K562 (cell line): ENCODE measurements around the gene MOCOS.

Experiments used
- CBFB ChIP-seq: sonication (generic); formaldehyde crosslinking; IDR thresholded peaks from 2 replicates; pipeline ENCODE4 v1.4.0; 2020; ENCODE audit warnings: mild to moderate bottlenecking, missing genetic modification reagents
- CTCF ChIP-seq, 3 experiments: IDR thresholded peaks in 2 of 3; conservative IDR thresholded peaks in 1 of 3; 2 replicates each; pipeline ENCODE4 v1.5.1; 2011 to 2012; ENCODE audit warnings: low read length in 3 of 3, mild to moderate bottlenecking in 3 of 3, control low read depth in 2 of 3, improper control_type of control experiment in 1 of 3, inconsistent platforms in 1 of 3, low read depth in 1 of 3, mixed read lengths in 1 of 3, moderate library complexity in 1 of 3; ENCODE audit not compliant: insufficient read depth in 2 of 3
- HDAC6 ChIP-seq: IDR thresholded peaks from 2 replicates; pipeline ENCODE4 v1.6.1; 2012; ENCODE audit warnings: low read depth, mild to moderate bottlenecking, control low read depth, inconsistent platforms, low read length, moderate library complexity
- ZFP36 ChIP-seq: fragments of 150-350 bp; IDR thresholded peaks from 2 replicates; pipeline ENCODE4 v1.6.1; 2018; ENCODE audit warnings: low read length, low read depth; ENCODE audit not compliant: partially characterized antibody

DNA sequence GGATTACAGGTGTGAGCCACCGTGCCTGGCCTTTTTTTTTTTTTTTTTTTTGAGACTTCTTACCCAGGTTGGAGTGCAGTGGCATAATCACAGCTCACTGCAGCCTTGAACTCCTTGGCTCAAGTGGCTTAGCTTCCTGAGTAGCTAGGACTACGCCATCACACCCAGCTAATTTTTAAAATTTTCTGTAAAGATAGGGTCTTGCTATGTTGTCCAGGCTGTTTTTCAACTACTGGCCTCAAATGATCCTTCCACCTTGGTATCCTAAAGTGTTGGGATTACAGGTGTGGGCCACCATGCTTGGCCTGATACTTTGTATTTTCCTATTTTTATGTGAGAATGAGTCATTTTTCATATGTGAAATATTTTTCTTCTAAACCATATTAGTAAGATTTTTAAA, 43.9 kb upstream of the MOCOS start:
- TF ChIP-seq HDAC6 (no peak), ZFP36 (no peak), CBFB (no peak), CTCF (IDR thresholded peaks at IDR 0.05 in 2 of 3, conservative IDR thresholded peaks at IDR 0.05 in 1 of 3; ENCODE audit: insufficient read depth in 2 of 3, low read depth in 1 of 3, low read length in 3 of 3) (no peak)
